ENCODE data around the gene PAFAH1B1.

DNA sequence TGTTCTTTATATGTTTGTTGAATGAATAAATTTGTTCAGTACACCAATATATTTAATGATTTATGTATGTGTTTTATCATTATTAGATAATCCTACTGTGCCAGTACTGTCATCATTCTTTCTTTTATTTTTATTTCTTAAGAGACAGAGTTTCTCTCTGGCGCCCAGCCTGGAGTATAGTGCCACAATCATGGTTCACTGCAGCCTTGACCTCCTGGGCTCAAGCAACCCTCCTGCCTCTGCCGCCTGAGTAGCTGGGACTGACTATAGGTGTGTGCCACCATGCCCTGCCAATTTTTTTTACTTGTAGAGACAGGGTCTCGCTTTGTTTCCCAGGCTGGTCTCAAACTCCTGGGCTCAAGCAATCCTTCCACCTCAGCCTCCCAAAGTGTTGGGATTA lies 41.8 kb downstream of the PAFAH1B1 start:
- TF ChIP-seq, protein P1, sequence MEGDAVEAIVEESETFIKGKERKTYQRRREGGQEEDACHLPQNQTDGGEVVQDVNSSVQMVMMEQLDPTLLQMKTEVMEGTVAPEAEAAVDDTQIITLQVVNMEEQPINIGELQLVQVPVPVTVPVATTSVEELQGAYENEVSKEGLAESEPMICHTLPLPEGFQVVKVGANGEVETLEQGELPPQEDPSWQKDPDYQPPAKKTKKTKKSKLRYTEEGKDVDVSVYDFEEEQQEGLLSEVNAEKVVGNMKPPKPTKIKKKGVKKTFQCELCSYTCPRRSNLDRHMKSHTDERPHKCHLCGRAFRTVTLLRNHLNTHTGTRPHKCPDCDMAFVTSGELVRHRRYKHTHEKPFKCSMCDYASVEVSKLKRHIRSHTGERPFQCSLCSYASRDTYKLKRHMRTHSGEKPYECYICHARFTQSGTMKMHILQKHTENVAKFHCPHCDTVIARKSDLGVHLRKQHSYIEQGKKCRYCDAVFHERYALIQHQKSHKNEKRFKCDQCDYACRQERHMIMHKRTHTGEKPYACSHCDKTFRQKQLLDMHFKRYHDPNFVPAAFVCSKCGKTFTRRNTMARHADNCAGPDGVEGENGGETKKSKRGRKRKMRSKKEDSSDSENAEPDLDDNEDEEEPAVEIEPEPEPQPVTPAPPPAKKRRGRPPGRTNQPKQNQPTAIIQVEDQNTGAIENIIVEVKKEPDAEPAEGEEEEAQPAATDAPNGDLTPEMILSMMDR (conservative IDR thresholded peaks at IDR 0.05; ENCODE audit: low read depth, low read length) = no peak
- TF ChIP-seq EZH2phosphoT487 (IDR thresholded peaks at IDR 0.05; ENCODE audit: borderline replicate concordance, low read length) = no peak

Data from PC-3 (cell line).